Measurements from ENCODE around the gene HPCA.
A peak's percentile ranks its signal among the peaks of the same experiment; 100 is the strongest.

The HPCA gene

GRCh38 chr1:32884726-32885125 lies 1.6 kb upstream of the HPCA start:
- H3K4me1 ChIP-seq (ENCODE audit: control insufficient read depth, insufficient read depth, low read length), result peaks cover 2% of the 10 kb centered on the region
- no peaks in the 10 kb centered on the region for H3K9me3 ChIP-seq (ENCODE audit: control insufficient read depth, insufficient read depth, low read length)
- H3K36me3 ChIP-seq (ENCODE audit: control insufficient read depth, insufficient read depth, low read length), result no peaks in the 10 kb centered on the region
- no peak overlapping the region for H3K9ac ChIP-seq (ENCODE audit: low read depth, low read length)
- H3K27me3 ChIP-seq (ENCODE audit: control insufficient read depth, insufficient read depth, low read length), result peaks cover 52% of the 10 kb centered on the region
- no peak overlapping the region for H3K4me3 ChIP-seq (ENCODE audit: low read depth, low read length)

DNA sequence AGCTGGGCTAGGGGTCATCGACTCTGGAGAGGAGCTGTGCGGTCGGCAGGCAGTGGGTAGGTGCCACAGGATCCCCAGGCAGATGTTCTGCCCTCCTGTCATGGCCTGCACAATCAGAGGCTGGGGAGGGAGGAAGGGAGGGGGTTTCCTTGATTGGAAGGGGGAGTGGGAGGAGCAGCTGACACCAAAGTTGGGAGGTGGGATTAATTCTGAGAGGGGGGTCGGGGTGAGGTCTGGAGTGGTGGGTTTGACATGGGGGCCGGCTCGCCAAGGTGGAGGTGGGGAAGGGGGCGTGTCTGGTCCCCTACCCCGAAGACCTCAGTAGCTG lies 651 bp upstream of the HPCA start:
- no peak overlapping the region for H3K9ac ChIP-seq (ENCODE audit: low read depth, low read length)
- H3K9me3 ChIP-seq (ENCODE audit: control insufficient read depth, insufficient read depth, low read length), result no peaks in the 10 kb centered on the region
- peak overlapping the region; percentile 52 for H3K4me3 ChIP-seq (ENCODE audit: low read depth, low read length)
- H3K4me1 ChIP-seq (ENCODE audit: control insufficient read depth, insufficient read depth, low read length), result peaks cover 2% of the 10 kb centered on the region
- peaks cover 61% of the 10 kb centered on the region for H3K27me3 ChIP-seq (ENCODE audit: control insufficient read depth, insufficient read depth, low read length)
- H3K36me3 ChIP-seq (ENCODE audit: control insufficient read depth, insufficient read depth, low read length), result no peaks in the 10 kb centered on the region

GRCh38 chr1:32886828-32887414 lies 630 bp downstream of the HPCA start:
- Histone ChIP-seq H3K9ac (ENCODE audit: low read depth, low read length) (no peak overlapping the region), H3K4me1 (ENCODE audit: control insufficient read depth, insufficient read depth, low read length) (no peaks in the 10 kb centered on the region), H3K27me3 (ENCODE audit: control insufficient read depth, insufficient read depth, low read length) (peaks cover 71% of the 10 kb centered on the region)

GRCh38 chr1:32887623-32888022 lies 1.3 kb downstream of the HPCA start:
- Histone ChIP-seq H3K4me3 (ENCODE audit: low read depth, low read length) (no peak overlapping the region), H3K36me3 (ENCODE audit: control insufficient read depth, insufficient read depth, low read length) (peaks cover 2% of the 10 kb centered on the region), H3K9me3 (ENCODE audit: control insufficient read depth, insufficient read depth, low read length) (no peaks in the 10 kb centered on the region), H3K27me3 (ENCODE audit: control insufficient read depth, insufficient read depth, low read length) (peaks cover 78% of the 10 kb centered on the region), H3K9ac (ENCODE audit: low read depth, low read length) (no peak overlapping the region), H3K4me1 (ENCODE audit: control insufficient read depth, insufficient read depth, low read length) (no peaks in the 10 kb centered on the region)

More at GRCh38 chr1:32886828-32887414, 630 bp downstream of the HPCA start:
- Histone ChIP-seq H3K4me3 (ENCODE audit: low read depth, low read length) (no peak overlapping the region), H3K9me3 (ENCODE audit: control insufficient read depth, insufficient read depth, low read length) (no peaks in the 10 kb centered on the region), H3K36me3 (ENCODE audit: control insufficient read depth, insufficient read depth, low read length) (no peaks in the 10 kb centered on the region)

GRCh38 chr1:32888134-32888533 lies 1.8 kb downstream of the HPCA start:
- H3K27me3 ChIP-seq (ENCODE audit: control insufficient read depth, insufficient read depth, low read length), result peaks cover 79% of the 10 kb centered on the region
- H3K9ac ChIP-seq (ENCODE audit: low read depth, low read length), result no peak overlapping the region
- no peak overlapping the region for H3K4me3 ChIP-seq (ENCODE audit: low read depth, low read length)
- H3K9me3 ChIP-seq (ENCODE audit: control insufficient read depth, insufficient read depth, low read length), result no peaks in the 10 kb centered on the region
- H3K4me1 ChIP-seq (ENCODE audit: control insufficient read depth, insufficient read depth, low read length), result no peaks in the 10 kb centered on the region
- H3K36me3 ChIP-seq (ENCODE audit: control insufficient read depth, insufficient read depth, low read length), result peaks cover 2% of the 10 kb centered on the region

- Histone ChIP-seq H3K9me3 (ENCODE audit: control insufficient read depth, insufficient read depth, low read length) (no peaks in the 10 kb centered on the region), H3K4me3 (ENCODE audit: low read depth, low read length) (no peak overlapping the region), H3K36me3 (ENCODE audit: control insufficient read depth, insufficient read depth, low read length) (peaks cover 2% of the 10 kb centered on the region), H3K9ac (ENCODE audit: low read depth, low read length) (no peak overlapping the region), H3K4me1 (ENCODE audit: control insufficient read depth, insufficient read depth, low read length) (no peaks in the 10 kb centered on the region), H3K27me3 (ENCODE audit: control insufficient read depth, insufficient read depth, low read length) (peaks cover 73% of the 10 kb centered on the region)
Measured at GRCh38 chr1:32888677-32889420, 2.6 kb downstream of the HPCA start.

DNA sequence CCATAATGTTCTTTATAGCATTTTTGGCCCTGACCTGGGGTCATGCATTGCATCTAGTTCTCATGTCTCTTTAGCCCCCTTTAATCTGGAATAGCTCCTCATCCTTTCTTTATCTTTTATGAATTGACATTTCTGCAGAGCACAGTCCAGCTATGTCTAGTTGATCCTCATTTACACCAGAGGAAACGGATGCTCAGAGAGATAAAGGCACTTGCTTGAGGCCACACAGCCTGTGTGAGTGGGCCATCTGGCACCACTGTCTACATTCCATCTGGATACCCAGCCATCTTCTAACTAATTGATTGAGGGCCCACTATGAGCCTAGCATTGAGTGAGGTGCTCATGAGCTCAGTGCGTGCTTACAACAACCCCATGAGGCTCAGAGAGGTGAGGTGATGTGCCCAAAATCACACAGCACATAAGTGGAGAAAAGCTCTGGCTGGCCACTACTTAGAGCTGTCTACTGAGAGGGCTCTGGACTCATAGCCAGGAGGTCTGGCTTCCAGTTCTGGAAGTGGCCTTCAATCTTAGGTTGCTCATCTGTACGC lies 3.5 kb downstream of the HPCA start:
- no peak overlapping the region for H3K4me3 ChIP-seq (ENCODE audit: low read depth, low read length)
- no peak overlapping the region for H3K9ac ChIP-seq (ENCODE audit: low read depth, low read length)
- no peaks in the 10 kb centered on the region for H3K9me3 ChIP-seq (ENCODE audit: control insufficient read depth, insufficient read depth, low read length)
- peaks cover 2% of the 10 kb centered on the region for H3K36me3 ChIP-seq (ENCODE audit: control insufficient read depth, insufficient read depth, low read length)
- peaks cover 69% of the 10 kb centered on the region for H3K27me3 ChIP-seq (ENCODE audit: control insufficient read depth, insufficient read depth, low read length)
- no peaks in the 10 kb centered on the region for H3K4me1 ChIP-seq (ENCODE audit: control insufficient read depth, insufficient read depth, low read length)

- Histone ChIP-seq H3K27me3 (ENCODE audit: control insufficient read depth, insufficient read depth, low read length) (peaks cover 60% of the 10 kb centered on the region), H3K4me1 (ENCODE audit: control insufficient read depth, insufficient read depth, low read length) (no peaks in the 10 kb centered on the region)
Measured at GRCh38 chr1:32890516-32891240, 4.4 kb downstream of the HPCA start.

DNA sequence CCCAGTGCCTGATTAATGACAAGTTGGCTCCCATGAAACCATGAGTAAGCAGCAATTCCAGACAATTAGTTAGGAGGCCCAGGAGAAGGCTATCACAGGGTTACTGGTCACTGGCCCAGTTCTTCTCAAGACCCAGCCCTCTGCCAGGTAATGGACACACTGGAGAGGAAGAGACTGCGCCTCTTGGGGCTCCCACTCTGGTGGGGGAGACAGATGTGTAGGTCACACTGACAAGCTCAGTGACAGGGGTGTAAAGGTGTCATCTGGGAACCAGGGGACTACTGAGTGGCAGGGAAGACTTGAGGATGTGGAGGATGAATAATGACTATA lies 4.9 kb downstream of the HPCA start:
- no peak overlapping the region for H3K9ac ChIP-seq (ENCODE audit: low read depth, low read length)
- H3K36me3 ChIP-seq (ENCODE audit: control insufficient read depth, insufficient read depth, low read length), result peaks cover 2% of the 10 kb centered on the region
- no peaks in the 10 kb centered on the region for H3K4me1 ChIP-seq (ENCODE audit: control insufficient read depth, insufficient read depth, low read length)
- no peaks in the 10 kb centered on the region for H3K9me3 ChIP-seq (ENCODE audit: control insufficient read depth, insufficient read depth, low read length)
- peaks cover 56% of the 10 kb centered on the region for H3K27me3 ChIP-seq (ENCODE audit: control insufficient read depth, insufficient read depth, low read length)
- no peak overlapping the region for H3K4me3 ChIP-seq (ENCODE audit: low read depth, low read length)

More at GRCh38 chr1:32890516-32891240, 4.4 kb downstream of the HPCA start:
- Histone ChIP-seq H3K36me3 (ENCODE audit: control insufficient read depth, insufficient read depth, low read length) (peaks cover 2% of the 10 kb centered on the region), H3K4me3 (ENCODE audit: low read depth, low read length) (no peak overlapping the region), H3K9ac (ENCODE audit: low read depth, low read length) (no peak overlapping the region), H3K9me3 (ENCODE audit: control insufficient read depth, insufficient read depth, low read length) (no peaks in the 10 kb centered on the region)

- H3K9me3 ChIP-seq (ENCODE audit: control insufficient read depth, insufficient read depth, low read length), result no peaks in the 10 kb centered on the region
- peaks cover 2% of the 10 kb centered on the region for H3K36me3 ChIP-seq (ENCODE audit: control insufficient read depth, insufficient read depth, low read length)
- H3K27me3 ChIP-seq (ENCODE audit: control insufficient read depth, insufficient read depth, low read length), result peaks cover 56% of the 10 kb centered on the region
- no peaks in the 10 kb centered on the region for H3K4me1 ChIP-seq (ENCODE audit: control insufficient read depth, insufficient read depth, low read length)
- no peak overlapping the region for H3K4me3 ChIP-seq (ENCODE audit: low read depth, low read length)
- H3K9ac ChIP-seq (ENCODE audit: low read depth, low read length), result no peak overlapping the region
Measured at GRCh38 chr1:32891630-32892029, 5.3 kb downstream of the HPCA start.

- Histone ChIP-seq H3K36me3 (ENCODE audit: control insufficient read depth, insufficient read depth, low read length) (peaks cover 2% of the 10 kb centered on the region), H3K4me3 (ENCODE audit: low read depth, low read length) (peak overlapping the region; percentile 76), H3K9me3 (ENCODE audit: control insufficient read depth, insufficient read depth, low read length) (no peaks in the 10 kb centered on the region), H3K9ac (ENCODE audit: low read depth, low read length) (peak overlapping the region; percentile 37), H3K27me3 (ENCODE audit: control insufficient read depth, insufficient read depth, low read length) (peaks cover 50% of the 10 kb centered on the region), H3K4me1 (ENCODE audit: control insufficient read depth, insufficient read depth, low read length) (no peaks in the 10 kb centered on the region)
Measured at GRCh38 chr1:32892368-32893197, 6.3 kb downstream of the HPCA start.
